ENCODE results near the gene HOXA7.

The HOXA7 gene

DNA sequence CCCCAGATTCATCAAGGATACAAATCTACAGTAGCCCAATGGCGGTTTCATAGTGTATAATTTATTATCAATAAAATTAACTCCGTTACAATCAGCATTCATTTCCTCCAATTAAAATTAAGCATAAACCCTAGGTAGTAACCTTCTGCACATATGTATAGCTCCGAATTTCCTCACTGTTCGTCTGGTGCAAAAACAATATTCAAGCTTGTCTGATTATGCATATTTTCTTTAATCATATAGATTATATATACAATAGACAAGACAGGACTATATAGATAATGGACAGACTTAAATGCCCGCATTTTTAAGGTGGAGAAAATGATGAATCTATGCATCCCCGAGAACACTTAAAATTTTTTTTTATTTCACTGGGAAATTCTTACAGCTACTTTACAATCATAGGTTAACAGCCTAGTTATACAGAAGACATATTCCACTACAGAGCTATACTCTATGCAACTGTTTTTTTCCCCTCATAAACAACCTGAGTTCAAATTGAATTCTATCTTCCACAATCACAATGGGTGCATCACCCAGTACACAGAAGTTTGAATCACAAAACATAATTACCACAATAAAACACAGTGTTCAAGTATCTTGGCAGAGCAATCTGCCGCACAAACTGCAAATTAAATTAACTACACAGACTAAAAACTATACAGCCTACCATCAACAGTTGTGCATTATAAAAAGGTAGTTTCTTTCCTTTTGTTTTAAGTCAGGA is 6.2 kb upstream of the HOXA7 start:
- peaks cover 96% of the 10 kb centered on the region for H3K27me3 ChIP-seq (ENCODE audit: control insufficient read depth, insufficient read depth, low read length)
- H3K4me1 ChIP-seq (ENCODE audit: control insufficient read depth, insufficient read depth, low read length), result no peaks in the 10 kb centered on the region
- no peaks in the 10 kb centered on the region for H3K9me3 ChIP-seq (ENCODE audit: control insufficient read depth, insufficient read depth, low read length)
- WGBS (ENCODE audit: insufficient coverage, insufficient read length), result no CpG with 5 or more reads among the region's 7 CpGs
- H3K36me3 ChIP-seq (ENCODE audit: control insufficient read depth, insufficient read depth, low read length), result no peaks in the 10 kb centered on the region; the same call in 1 of the 2 replicates
- H3K4me3 ChIP-seq (ENCODE audit: low read length), result no peak overlapping the region
- H3K27ac ChIP-seq (ENCODE audit: low read length), result no peak overlapping the region
- DNase-seq (ENCODE audit: low read depth, low spot score), result no peak

DNA sequence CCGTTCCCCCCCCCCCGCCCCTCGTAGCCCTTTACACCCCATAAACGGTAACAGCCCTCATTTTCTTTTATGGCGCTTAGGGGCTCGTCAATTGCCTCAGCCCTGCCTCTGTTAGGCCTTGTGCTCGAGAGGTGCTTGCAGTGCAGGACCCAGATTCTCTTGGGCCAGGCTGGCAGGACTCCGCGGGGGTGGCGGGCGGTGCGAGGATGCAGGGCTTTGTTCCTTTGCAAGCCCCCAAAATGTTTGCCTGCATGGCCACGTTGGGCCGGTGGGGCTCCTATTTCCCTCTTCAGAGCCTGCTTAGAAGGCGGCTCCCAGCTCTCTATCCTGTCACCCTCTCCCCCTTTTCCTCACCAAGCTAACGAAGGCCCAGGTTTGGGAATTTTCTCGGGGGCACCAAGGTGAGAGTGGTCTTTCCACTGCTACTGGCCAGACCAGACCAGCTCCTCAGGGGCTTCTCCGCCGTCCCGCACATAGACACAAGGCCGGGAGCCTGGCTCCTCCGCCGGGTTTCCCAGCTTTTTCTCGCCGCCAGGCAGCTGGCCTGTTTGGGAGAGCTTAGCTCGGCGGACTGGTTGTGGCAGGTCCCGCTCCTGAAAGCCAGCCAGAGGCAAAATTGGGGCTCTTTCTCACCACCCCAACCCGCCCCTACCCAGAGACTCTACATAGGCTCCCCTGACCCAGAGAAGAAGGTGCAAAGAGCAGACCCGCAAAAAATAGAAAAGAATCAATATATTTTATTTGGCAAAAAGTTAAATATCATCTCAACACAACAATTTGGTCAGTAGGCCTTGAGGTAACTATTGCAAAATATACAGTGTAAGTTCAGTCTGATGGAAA is 5.5 kb upstream of the HOXA7 start:
- WGBS (ENCODE audit: insufficient coverage, insufficient read length), result no CpG with 5 or more reads among the region's 30 CpGs
- no peak for DNase-seq (ENCODE audit: low read depth, low spot score)
- no peak overlapping the region for H3K27ac ChIP-seq (ENCODE audit: low read length)
- H3K4me1 ChIP-seq (ENCODE audit: control insufficient read depth, insufficient read depth, low read length), result no peaks in the 10 kb centered on the region
- H3K9me3 ChIP-seq (ENCODE audit: control insufficient read depth, insufficient read depth, low read length), result no peaks in the 10 kb centered on the region
- H3K36me3 ChIP-seq (ENCODE audit: control insufficient read depth, insufficient read depth, low read length), result no peaks in the 10 kb centered on the region; the same call in 1 of the 2 replicates
- H3K4me3 ChIP-seq (ENCODE audit: low read length), result no peak overlapping the region
- H3K27me3 ChIP-seq (ENCODE audit: control insufficient read depth, insufficient read depth, low read length), result peaks cover 96% of the 10 kb centered on the region

DNA sequence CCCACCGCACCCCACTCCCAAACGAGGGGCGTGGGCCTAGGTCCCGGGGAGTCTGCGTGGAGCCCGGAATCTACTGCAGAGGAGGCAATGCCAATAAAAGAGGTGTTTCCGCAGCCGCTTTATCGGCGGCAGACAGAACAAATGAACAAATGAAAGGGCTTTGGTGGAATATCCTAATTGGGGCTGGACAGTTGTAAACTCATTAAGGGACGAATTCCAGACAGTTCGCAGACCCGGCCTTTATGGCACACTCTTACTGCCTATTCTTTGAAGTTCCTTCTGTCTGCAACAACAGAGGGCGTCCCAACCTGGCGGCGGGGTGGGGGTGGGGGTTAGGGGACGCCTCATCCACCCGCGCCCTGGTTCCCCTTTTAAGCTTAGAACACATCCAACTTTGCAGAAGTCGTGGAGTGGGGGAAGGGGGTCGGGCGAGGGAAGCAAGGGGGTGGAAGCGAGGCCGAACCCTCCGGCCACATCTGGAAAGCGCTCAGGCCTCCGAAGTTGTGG is 4.8 kb upstream of the HOXA7 start:
- Histone ChIP-seq H3K36me3 (ENCODE audit: control insufficient read depth, insufficient read depth, low read length) (no peaks in the 10 kb centered on the region; the same call in 1 of the 2 replicates), H3K4me3 (ENCODE audit: low read length) (no peak overlapping the region), H3K27me3 (ENCODE audit: control insufficient read depth, insufficient read depth, low read length) (peaks cover 95% of the 10 kb centered on the region), H3K9me3 (ENCODE audit: control insufficient read depth, insufficient read depth, low read length) (no peaks in the 10 kb centered on the region), H3K27ac (ENCODE audit: low read length) (no peak overlapping the region), H3K4me1 (ENCODE audit: control insufficient read depth, insufficient read depth, low read length) (no peaks in the 10 kb centered on the region)
- WGBS (ENCODE audit: insufficient coverage, insufficient read length), result no CpG with 5 or more reads among the region's 27 CpGs
- no peak for DNase-seq (ENCODE audit: low read depth, low spot score)

DNA sequence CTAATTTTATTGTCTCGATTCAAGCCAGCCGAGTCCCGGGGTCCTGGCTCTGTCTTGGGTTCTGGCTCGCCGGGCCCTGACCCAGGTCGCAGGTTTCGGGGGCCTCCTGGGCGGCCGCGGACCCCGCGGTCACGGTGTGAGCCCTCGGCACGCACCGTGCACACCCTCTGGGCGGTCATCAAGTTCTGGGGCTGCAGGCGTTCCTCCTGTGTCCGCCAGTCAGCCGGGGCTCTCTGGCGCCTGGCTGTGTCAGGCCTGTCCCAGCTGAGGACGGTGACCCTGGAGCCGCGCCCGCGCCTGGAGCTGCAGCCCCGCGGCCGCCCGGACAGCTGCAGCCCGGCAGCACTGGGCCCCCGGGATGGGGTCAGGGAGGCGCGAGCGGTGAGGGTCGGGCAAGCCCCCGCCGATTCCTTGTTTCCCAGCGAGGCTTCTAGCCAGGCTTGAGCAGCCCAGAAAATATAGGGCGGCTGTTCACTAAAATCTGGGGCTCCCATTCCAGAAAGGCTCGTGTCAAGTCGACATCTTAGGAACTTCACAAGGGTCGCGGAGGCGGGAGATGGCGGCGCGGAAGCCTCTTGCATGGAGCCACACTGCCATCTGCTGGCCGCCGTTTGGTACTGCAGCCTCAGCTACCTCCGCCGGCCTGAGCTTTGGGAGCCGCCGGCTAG is 4.2 kb upstream of the HOXA7 start:
- H3K27me3 ChIP-seq (ENCODE audit: control insufficient read depth, insufficient read depth, low read length), result peaks cover 95% of the 10 kb centered on the region
- WGBS (ENCODE audit: insufficient coverage, insufficient read length), result no CpG with 5 or more reads among the region's 54 CpGs
- H3K36me3 ChIP-seq (ENCODE audit: control insufficient read depth, insufficient read depth, low read length), result no peaks in the 10 kb centered on the region; the same call in 1 of the 2 replicates
- DNase-seq (ENCODE audit: low read depth, low spot score), result peak; percentile 85
- H3K4me1 ChIP-seq (ENCODE audit: control insufficient read depth, insufficient read depth, low read length), result peaks cover 3% of the 10 kb centered on the region; the same call in 1 of the 2 replicates
- H3K27ac ChIP-seq (ENCODE audit: low read length), result no peak overlapping the region
- peak overlapping the region; percentile 23; the same call in 1 of the 2 replicates for H3K4me3 ChIP-seq (ENCODE audit: low read length)
- no peaks in the 10 kb centered on the region for H3K9me3 ChIP-seq (ENCODE audit: control insufficient read depth, insufficient read depth, low read length)

DNA sequence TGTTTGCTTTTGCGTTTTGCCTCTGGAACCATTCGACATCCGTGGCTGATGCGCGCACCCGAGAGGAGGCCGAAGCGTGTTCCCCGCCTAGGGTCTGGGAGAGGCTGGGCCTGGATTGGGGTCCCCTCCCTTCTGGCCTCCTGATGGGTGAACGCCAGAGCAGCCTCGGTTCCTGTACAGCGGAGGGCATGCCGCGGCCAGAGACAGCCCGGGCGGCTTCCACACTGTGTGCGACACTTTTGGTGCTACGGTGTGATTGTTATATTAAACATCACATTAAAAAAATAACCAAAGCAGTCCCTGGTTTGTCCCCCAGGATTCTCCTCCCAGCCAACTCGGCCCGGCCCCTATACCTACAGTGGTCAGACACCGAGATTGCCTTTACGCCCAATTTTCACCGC is 3.7 kb upstream of the HOXA7 start:
- peaks cover 3% of the 10 kb centered on the region; the same call in 1 of the 2 replicates for H3K4me1 ChIP-seq (ENCODE audit: control insufficient read depth, insufficient read depth, low read length)
- H3K27me3 ChIP-seq (ENCODE audit: control insufficient read depth, insufficient read depth, low read length), result peaks cover 95% of the 10 kb centered on the region
- no CpG with 5 or more reads among the region's 23 CpGs for WGBS (ENCODE audit: insufficient coverage, insufficient read length)
- H3K4me3 ChIP-seq (ENCODE audit: low read length), result no peak overlapping the region
- H3K36me3 ChIP-seq (ENCODE audit: control insufficient read depth, insufficient read depth, low read length), result no peaks in the 10 kb centered on the region; the same call in 1 of the 2 replicates
- no peak for DNase-seq (ENCODE audit: low read depth, low spot score)
- no peaks in the 10 kb centered on the region for H3K9me3 ChIP-seq (ENCODE audit: control insufficient read depth, insufficient read depth, low read length)
- no peak overlapping the region for H3K27ac ChIP-seq (ENCODE audit: low read length)

DNA sequence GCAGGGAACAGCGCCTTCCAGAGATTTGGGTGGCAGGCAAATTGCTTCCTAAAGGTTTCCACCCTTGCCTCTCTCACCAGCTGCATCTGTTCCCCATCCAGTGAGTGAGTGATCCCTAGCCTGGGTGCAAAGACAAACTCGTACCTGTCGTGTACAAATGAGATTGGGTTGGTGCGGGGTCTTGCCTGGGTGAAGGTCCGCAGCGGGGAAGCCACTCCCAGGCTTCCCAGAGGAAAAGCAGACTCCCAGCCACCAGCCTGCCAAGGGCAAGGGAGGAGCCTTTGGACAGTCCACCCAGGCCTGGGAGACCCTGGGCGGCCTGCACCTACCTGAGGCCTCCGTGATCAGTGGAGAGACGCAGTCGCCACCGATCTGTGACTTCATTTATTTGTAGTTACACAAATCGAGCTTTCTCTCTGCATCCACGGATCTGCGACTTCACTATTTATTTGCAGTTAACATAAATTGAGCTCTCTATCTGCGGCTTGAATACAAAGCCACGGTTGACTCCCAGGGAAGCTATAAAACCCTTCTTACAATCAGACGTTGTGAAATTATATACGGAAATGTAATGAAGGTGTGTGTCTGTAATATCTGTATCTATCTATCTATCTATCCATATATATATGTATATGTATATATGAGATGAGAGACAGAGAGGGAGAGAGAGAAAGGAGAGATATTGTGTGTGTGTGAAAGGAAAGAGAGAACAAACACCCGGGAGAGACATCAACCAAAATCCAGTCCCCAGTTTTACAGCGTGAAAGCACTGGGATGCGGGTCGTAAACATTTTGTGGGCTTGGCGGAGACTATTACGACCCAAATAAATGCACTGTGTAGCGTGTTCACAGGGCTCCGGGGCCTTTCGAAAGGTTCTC is 3.0 kb upstream of the HOXA7 start:
- H3K27ac ChIP-seq (ENCODE audit: low read length), result no peak overlapping the region
- WGBS (ENCODE audit: insufficient coverage, insufficient read length), result no CpG with 5 or more reads among the region's 27 CpGs
- no peak for DNase-seq (ENCODE audit: low read depth, low spot score)
- no peaks in the 10 kb centered on the region for H3K36me3 ChIP-seq (ENCODE audit: control insufficient read depth, insufficient read depth, low read length)
- peaks cover 3% of the 10 kb centered on the region; the same call in 1 of the 2 replicates for H3K4me1 ChIP-seq (ENCODE audit: control insufficient read depth, insufficient read depth, low read length)
- H3K4me3 ChIP-seq (ENCODE audit: low read length), result no peak overlapping the region
- no peaks in the 10 kb centered on the region for H3K9me3 ChIP-seq (ENCODE audit: control insufficient read depth, insufficient read depth, low read length)
- peaks cover 95% of the 10 kb centered on the region for H3K27me3 ChIP-seq (ENCODE audit: control insufficient read depth, insufficient read depth, low read length)

DNA sequence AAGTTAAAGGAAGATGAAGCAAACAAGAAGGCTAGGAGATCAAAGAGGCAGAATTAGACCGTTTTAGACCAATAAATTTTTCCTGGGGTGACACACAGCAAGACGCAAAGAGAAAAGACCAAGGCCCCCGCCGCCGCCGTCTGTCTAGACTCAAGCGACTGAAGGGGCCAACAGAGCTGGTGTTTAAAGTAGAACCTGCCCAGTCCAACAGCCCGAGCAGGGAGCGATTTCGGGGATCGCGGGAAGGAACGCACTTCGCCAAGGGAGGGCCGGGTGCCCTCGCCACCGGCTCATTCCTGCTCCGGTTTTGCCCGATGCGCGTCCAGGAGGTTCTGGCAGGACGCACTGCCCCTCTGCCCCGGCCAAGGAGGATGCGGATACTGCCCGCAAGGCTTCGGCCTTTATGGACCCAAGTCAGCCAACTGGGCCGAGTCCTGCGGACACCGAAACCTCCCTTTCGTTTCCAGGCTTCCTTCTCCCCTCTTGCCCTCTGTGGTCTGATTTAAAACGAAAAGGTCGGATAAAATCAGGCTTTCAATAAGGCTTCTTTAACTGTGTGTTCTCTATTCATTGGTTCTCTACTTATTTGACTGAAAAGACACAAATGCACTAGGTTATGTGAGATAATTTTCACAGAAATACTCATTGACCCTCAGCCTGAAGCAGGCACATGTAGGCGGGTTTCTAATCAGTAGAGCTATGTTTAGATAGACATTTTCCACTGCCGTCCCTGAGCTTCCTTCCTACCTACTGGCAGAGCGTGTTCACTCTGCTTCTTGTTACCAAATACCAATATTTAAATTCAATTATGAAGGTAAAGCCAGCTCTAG is 2.2 kb upstream of the HOXA7 start:
- Histone ChIP-seq H3K27me3 (ENCODE audit: control insufficient read depth, insufficient read depth, low read length) (peaks cover 95% of the 10 kb centered on the region), H3K9me3 (ENCODE audit: control insufficient read depth, insufficient read depth, low read length) (no peaks in the 10 kb centered on the region), H3K4me3 (ENCODE audit: low read length) (no peak overlapping the region), H3K27ac (ENCODE audit: low read length) (no peak overlapping the region), H3K4me1 (ENCODE audit: control insufficient read depth, insufficient read depth, low read length) (peaks cover 3% of the 10 kb centered on the region; the same call in 1 of the 2 replicates), H3K36me3 (ENCODE audit: control insufficient read depth, insufficient read depth, low read length) (no peaks in the 10 kb centered on the region)
- WGBS (ENCODE audit: insufficient coverage, insufficient read length), result no CpG with 5 or more reads among the region's 35 CpGs
- DNase-seq (ENCODE audit: low read depth, low spot score), result no peak

DNA sequence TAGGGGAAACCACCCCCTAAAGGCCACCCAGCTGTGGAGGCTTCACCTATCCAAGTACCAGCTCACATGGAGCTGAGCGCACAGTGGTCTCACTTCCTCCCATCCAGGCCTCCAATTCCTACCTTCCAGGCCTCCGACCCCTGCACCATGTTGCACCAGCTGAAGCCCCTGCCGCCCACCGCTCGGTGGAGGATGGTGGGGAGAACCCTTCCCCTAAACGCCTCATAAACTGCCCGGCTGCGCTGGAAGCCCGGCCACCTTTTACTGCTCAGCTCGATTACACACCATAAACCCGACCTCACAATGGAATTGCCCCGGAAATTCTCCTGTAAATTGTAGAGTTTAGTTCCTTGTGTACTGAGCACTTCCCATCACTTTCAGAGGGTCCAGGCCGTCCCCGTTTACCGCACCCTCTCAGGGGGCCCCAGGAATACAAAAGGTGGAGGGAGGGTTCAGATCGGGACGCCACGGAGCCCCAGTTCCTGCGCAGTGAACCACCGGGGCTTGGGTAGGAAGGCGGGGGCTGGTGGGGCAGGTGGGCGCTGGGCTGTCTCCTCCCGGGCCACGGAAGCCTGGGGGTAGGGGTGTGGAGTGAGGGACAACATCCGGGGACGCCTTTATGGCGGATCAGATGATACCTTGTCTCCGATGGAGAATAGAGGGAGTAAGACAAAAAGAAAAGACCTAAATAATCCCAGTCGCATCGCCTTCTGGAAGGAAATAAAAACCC is 1.4 kb upstream of the HOXA7 start:
- Histone ChIP-seq H3K27me3 (ENCODE audit: control insufficient read depth, insufficient read depth, low read length) (peaks cover 95% of the 10 kb centered on the region), H3K4me1 (ENCODE audit: control insufficient read depth, insufficient read depth, low read length) (peaks cover 3% of the 10 kb centered on the region; the same call in 1 of the 2 replicates), H3K4me3 (ENCODE audit: low read length) (no peak overlapping the region), H3K36me3 (ENCODE audit: control insufficient read depth, insufficient read depth, low read length) (no peaks in the 10 kb centered on the region), H3K9me3 (ENCODE audit: control insufficient read depth, insufficient read depth, low read length) (no peaks in the 10 kb centered on the region), H3K27ac (ENCODE audit: low read length) (no peak overlapping the region)
- no peak for DNase-seq (ENCODE audit: low read depth, low spot score)
- no CpG with 5 or more reads among the region's 30 CpGs for WGBS (ENCODE audit: insufficient coverage, insufficient read length)
